Astrocyte of the spinal cord (primary cell): ENCODE measurements around the gene R3HDM1.
A peak's percentile ranks its signal among the peaks of the same experiment; 100 is the strongest.
"Not testable (repeated sequence)": the region's sequence is repeated elsewhere in the genome, so short reads cannot be mapped to it uniquely, and the experiment has no call there.

Experiments
- DNase-seq: peaks from one replicate; pipeline ENCODE4 v3.0.0; 2011; ENCODE audit warnings: low read depth, low spot score
- H3K4me3 ChIP-seq: 2 replicates; pipeline ENCODE4 v1.5.1; 2011; ENCODE audit warnings: low read depth, mild to moderate bottlenecking, low read length, moderate library complexity
- in situ Hi-C: cut with HindIII; loops from 2 replicates; pipeline ENCODE4 v1.10.0; 2017; ENCODE audit warnings: low sequenced_read_pairs
- TF ChIP-seq, protein P1 (sequence below): IDR thresholded peaks from 2 replicates; pipeline ENCODE4 v1.5.1; 2012; ENCODE audit warnings: low read depth, mild to moderate bottlenecking, low read length, inconsistent platforms

Gene R3HDM1

DNA sequence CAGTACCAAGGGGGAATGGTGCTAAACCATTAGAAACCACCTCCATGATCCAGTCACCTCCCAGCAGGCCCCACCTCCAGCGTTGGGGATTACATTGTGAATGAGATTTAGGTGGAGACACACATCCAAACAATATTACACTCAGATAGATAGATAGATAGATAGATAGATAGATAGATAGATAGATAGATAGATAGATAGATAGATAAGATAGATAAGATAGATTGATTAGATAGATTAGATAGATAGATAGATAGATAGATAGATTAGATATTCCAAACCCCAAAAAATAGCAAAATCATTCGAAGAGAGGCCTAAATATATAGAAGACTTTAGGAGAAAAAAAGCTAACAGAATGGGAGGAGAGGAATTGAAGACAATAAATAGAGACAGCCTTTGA is 167.6 kb downstream of the R3HDM1 start:
- in situ Hi-C loops, result no loop called here

DNA sequence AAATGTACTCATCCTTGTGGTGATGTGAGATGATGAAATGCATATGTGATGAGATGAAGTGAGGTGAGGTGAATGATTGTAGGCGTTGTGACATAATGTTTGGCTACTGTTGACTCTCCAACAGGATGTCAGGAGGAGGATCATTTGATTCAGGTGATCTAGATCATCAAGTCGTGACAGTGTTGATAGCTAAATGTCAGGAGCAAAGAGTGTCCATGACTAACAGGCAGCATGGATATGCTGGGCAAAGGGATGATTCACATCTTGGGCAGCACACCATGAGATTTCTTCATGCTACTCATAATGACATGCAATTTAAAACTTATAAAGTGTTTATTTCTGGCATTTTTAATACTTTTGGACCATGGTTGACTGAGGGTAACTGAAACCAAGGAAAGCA is 170.2 kb downstream of the R3HDM1 start:
- H3K4me3 ChIP-seq, result no peak overlapping the region
- in situ Hi-C loops, result no loop called here
- peak; percentile 25 for DNase-seq
- TF ChIP-seq, protein P1, sequence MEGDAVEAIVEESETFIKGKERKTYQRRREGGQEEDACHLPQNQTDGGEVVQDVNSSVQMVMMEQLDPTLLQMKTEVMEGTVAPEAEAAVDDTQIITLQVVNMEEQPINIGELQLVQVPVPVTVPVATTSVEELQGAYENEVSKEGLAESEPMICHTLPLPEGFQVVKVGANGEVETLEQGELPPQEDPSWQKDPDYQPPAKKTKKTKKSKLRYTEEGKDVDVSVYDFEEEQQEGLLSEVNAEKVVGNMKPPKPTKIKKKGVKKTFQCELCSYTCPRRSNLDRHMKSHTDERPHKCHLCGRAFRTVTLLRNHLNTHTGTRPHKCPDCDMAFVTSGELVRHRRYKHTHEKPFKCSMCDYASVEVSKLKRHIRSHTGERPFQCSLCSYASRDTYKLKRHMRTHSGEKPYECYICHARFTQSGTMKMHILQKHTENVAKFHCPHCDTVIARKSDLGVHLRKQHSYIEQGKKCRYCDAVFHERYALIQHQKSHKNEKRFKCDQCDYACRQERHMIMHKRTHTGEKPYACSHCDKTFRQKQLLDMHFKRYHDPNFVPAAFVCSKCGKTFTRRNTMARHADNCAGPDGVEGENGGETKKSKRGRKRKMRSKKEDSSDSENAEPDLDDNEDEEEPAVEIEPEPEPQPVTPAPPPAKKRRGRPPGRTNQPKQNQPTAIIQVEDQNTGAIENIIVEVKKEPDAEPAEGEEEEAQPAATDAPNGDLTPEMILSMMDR, result no peak

More for the DNA sequence above, 167.6 kb downstream of the R3HDM1 start:
- no peak for DNase-seq
- TF ChIP-seq, protein P1, result no peak
- no peak overlapping the region for H3K4me3 ChIP-seq

DNA sequence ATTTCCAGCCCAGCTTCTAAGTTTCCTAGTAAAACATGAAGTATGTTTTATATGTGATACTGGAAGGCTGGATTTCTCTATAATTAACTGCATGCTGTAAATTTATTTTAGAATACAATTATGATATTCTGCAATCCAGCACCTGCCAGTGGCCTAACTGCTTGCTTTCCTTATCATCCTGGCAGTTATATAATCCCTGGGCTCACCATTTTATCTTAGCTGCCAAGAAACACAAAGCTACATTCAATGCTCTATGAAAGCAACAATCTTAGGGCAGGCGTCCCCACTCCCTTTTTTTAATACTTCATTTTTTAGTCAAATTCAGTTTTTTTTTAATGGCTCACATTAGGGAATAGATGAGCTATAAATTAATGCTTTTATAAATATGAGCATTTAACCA is 172.0 kb downstream of the R3HDM1 start:
- in situ Hi-C loops, result no loop called here
- TF ChIP-seq, protein P1, result no peak
- no peak for DNase-seq
- no peak overlapping the region for H3K4me3 ChIP-seq

DNA sequence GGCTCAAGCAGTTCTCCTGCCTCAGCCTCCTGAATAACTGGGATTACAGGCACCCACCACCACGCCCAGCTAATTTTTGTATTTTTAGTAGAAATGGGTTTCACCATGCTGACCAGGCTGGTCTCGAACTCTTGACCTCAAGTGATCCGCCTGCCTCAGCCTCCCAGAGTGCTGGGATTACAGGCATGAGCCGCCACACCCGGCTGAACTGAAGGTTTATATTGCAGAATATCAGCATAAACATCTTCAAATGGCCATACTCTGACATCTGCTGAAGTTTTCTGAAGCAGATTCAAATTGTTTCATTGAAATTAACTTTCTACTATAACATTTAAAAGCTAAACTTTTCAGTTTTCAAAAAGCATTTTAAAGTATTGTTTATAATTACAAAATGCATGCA is 172.8 kb downstream of the R3HDM1 start:
- H3K4me3 ChIP-seq, in situ Hi-C loops, DNase-seq: not testable (repeated sequence)

DNA sequence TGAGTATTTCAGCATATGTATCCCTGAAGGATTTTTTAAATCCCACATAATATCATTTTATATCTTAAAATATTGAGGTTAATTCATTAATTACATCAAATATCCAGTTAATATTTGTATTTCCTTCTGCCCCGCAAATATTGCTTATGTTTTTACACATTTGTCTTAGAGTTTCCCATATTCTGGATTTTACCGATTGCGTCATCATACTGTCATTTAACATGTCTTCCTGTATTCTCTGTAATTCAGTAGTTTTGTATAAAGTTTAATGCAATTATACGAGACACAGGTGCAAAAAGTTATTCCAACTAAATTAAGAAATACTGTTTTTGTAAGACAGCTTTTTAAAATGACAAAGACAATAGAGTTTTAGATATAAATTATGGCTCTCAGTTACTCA is 176.9 kb downstream of the R3HDM1 start:
- in situ Hi-C loops, result no loop called here

DNA sequence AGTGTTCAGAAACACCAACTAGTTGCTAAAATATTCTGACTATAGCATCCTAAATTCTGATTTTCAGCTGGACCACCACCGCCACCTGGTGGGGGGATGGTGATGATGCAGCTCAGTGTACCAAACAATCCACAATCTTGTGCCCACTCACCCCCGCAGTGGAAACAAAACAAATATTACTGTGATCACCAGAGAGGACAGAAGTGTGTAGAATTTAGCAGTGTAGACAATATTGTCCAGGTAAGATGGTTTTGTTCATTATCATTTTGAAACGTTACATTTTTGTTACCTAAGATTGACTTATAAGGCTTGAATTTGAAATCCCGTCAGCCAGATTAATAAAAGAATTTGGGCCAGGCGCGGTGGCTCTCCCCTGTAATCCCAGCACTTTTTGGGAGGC is 178.7 kb downstream of the R3HDM1 start:
- H3K4me3 ChIP-seq, result no peak overlapping the region
- in situ Hi-C loops, result no loop called here
- peak; percentile 50 for DNase-seq
- TF ChIP-seq, protein P1, result peak; percentile 90

More for the DNA sequence above, 176.9 kb downstream of the R3HDM1 start:
- no peak for DNase-seq
- TF ChIP-seq, protein P1, result no peak
- no peak overlapping the region for H3K4me3 ChIP-seq

DNA sequence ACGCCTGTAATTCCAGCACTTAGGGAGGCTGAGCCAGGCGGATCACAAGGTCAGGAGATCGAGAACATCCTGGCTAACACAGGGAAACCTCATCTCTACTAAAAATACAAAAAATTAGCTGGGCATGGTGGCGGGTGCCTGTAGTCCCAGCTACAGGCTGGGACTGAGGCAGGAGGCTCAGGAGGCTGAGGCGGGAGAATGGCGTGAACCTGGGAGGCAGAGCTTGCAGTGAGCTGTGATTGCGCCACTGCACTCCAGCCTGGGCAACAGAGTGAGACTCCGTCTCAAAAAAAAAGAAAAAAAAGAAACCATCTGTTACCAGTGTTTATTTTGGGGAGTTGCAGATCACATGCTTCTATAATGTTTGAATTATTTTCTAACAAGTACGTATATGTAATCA is 183.8 kb downstream of the R3HDM1 start:
- H3K4me3 ChIP-seq, DNase-seq, in situ Hi-C loops: not testable (repeated sequence)

DNA sequence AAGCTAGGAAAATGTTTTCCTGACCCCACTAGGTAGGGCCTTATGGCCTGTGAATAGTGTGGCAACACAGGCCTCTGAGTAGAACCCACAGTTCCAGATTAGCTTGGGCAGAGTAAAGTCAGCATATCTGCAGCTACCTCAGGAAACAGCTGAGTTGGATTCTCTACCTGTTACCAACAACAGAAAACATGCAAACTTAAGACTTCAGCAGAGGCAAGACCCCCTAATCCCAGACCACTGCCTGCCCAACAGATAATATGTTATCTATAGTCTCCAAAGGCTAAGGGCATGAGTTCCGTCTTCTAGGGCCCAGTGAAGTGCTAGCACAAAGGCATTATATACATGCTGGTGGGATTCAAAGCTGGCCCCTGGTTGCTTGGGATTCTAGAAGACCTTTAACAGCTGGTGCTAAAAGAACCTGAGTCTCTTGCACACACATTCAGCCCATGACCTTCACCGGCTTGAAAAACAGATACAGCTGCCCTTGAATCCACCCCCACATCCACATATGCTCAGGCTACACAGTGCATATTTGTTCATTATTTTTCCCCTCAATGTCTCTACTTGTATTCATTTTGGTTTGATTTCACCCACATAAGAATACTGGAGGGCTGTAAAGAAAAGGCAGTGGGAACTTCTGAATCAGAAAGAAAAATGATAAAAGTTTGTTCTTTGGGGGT is 196.9 kb downstream of the R3HDM1 start:
- in situ Hi-C loops, result no loop called here
- H3K4me3 ChIP-seq, result no peak overlapping the region
- no peak for DNase-seq
- TF ChIP-seq, protein P1, result no peak
